ENCODE measurements around the gene SPTB.

GRCh38 chr14:64763801-64764621, 115.7 kb downstream of the SPTB start:
- no peak for TF ChIP-seq POLR2AphosphoS5 (IDR thresholded peaks at IDR 0.05)
- TF ChIP-seq CTCF (IDR thresholded peaks at IDR 0.05) = no peak
- no peak for TF ChIP-seq POLR2A (IDR thresholded peaks at IDR 0.05)
